DOHH2 (cell line): Measurements from ENCODE around the gene MYO9A.
"Not testable (repeated sequence)": the region's sequence is repeated elsewhere in the genome, so short reads cannot be mapped to it uniquely, and the experiment has no call there.

Source experiments
- CTCF ChIP-seq: fragments of 200-600 bp; sonication (generic); IDR thresholded peaks from one replicate; pipeline ENCODE4 v1.5.1; 2014; ENCODE audit warnings: antibody characterized with exemption, mild to moderate bottlenecking, low read depth, low read length; ENCODE audit not compliant: poor library complexity, severe bottlenecking
- EZH2phosphoT487 ChIP-seq: fragments of 200-600 bp; sonication (generic); IDR thresholded peaks from 2 replicates; pipeline ENCODE4 v1.6.1; 2017; ENCODE audit warnings: borderline replicate concordance, mild to moderate bottlenecking, antibody characterized with exemption, low read length, moderate library complexity, mixed read lengths

GRCh38 chr15:72056217-72056616 lies 61.7 kb downstream of the MYO9A start:
- TF ChIP-seq CTCF, EZH2phosphoT487: not testable (repeated sequence)
